Lower leg skin (tissue), 4 donors: ENCODE measurements around the gene CELF1. TPM values are rescaled to one million over a fixed set of nuclear protein-coding genes. Genes with fewer than 3 reads are reported as not detected.

ENCODE experiments used
- DNase-seq, 2 donors: peaks; one replicate each; pipeline ENCODE4 v3.0.0-alpha.2; 2019; ENCODE audit warnings: low spot score in 2 of 2
- H3K4me3 ChIP-seq: fragments of 200-600 bp; sonication (generic); 2 replicates; pipeline ENCODE4 v1.5.1; 2017; ENCODE audit warnings: mild to moderate bottlenecking, low read depth; ENCODE audit not compliant: poor library complexity, severe bottlenecking
- CTCF ChIP-seq, 3 donors: fragments of 450-650 bp; IDR thresholded peaks; one replicate each; pipeline ENCODE4 v1.5.1; 2016; ENCODE audit warnings: antibody characterized with exemption in 3 of 3, mild to moderate bottlenecking in 3 of 3, moderate library complexity in 2 of 3
- POLR2A ChIP-seq, 2 donors: fragments of 450-650 bp; IDR thresholded peaks; one replicate each; pipeline ENCODE4 v1.6.1; 2016 to 2017; ENCODE audit warnings: antibody characterized with exemption in 2 of 2, mild to moderate bottlenecking in 1 of 2, moderate library complexity in 1 of 2
- WGBS, 2 donors: methylation state at CpG; one replicate each; pipeline ENCODE4 v1.1.5; 2018; 5-methylcytosine and 5-hydroxymethylcytosine counted together
- intact Hi-C: fragments of 100-400 bp; cut with DNase I; formaldehyde crosslinking; loops from one replicate; pipeline ENCODE4 v1.15.0; 2023; ENCODE audit warnings: low total_unique reads
- total RNA-seq, 4 donors: library from RNA; depleted of rRNA; stranded (reverse); fragments of >200 nt; gene quantifications; one replicate each; pipeline ENCODE4 v1.1.0, GENCODE V29; 2016

Gene CELF1
- total RNA-seq, 4 donors from 2014 or later: 58.1 to 87.1 (median 78.5) TPM

- intact Hi-C loops: no loop called here
- H3K4me3 ChIP-seq: no peak overlapping the region
- DNase-seq: no peak
- WGBS, 2 donors: 83 to 87% methylated on average over 8 of the region's 8 CpGs
- no peak for TF ChIP-seq POLR2A (IDR thresholded peaks at IDR 0.05)
- TF ChIP-seq CTCF (IDR thresholded peaks at IDR 0.05): no peak
Measured at GRCh38 chr11:47508240-47508957, 44.5 kb downstream of the CELF1 start.

GRCh38 chr11:47507563-47508239 is 45.2 kb downstream of the CELF1 start:
- TF ChIP-seq POLR2A (IDR thresholded peaks at IDR 0.05) (no peak), CTCF (IDR thresholded peaks at IDR 0.05) (no peak)
- intact Hi-C loops: no loop called here
- WGBS, 2 donors: 54 to 58% methylated on average over 1 of the region's 1 CpG
- DNase-seq: no peak
- H3K4me3 ChIP-seq: no peak overlapping the region

- no peak for DNase-seq
- no peak for TF ChIP-seq CTCF (IDR thresholded peaks at IDR 0.05)
- WGBS, 2 donors: 56 to 59% methylated on average over 10 of the region's 10 CpGs
- no peak overlapping the region for H3K4me3 ChIP-seq
- intact Hi-C loops: no loop called here
Measured at GRCh38 chr11:47506795-47507562, 46.0 kb downstream of the CELF1 start.

- H3K4me3 ChIP-seq: no peak overlapping the region
- no peak for DNase-seq
- intact Hi-C loops: no loop called here
- 95 to 96% methylated on average over 8 of the region's 8 CpGs for WGBS, 2 donors
- no peak for TF ChIP-seq CTCF (IDR thresholded peaks at IDR 0.05)
Measured at GRCh38 chr11:47506373-47506772, 46.6 kb downstream of the CELF1 start.

GRCh38 chr11:47504910-47505309 is 48.0 kb downstream of the CELF1 start:
- WGBS, 2 donors: 88 to 95% methylated on average over 1 of the region's 1 CpG
- DNase-seq: no peak
- H3K4me3 ChIP-seq: no peak overlapping the region
- intact Hi-C loops: no loop called here
- no peak for TF ChIP-seq CTCF (IDR thresholded peaks at IDR 0.05)
- TF ChIP-seq POLR2A (IDR thresholded peaks at IDR 0.05): no peak
